ENCODE results near the gene MALRD1.

MALRD1 gene

DNA sequence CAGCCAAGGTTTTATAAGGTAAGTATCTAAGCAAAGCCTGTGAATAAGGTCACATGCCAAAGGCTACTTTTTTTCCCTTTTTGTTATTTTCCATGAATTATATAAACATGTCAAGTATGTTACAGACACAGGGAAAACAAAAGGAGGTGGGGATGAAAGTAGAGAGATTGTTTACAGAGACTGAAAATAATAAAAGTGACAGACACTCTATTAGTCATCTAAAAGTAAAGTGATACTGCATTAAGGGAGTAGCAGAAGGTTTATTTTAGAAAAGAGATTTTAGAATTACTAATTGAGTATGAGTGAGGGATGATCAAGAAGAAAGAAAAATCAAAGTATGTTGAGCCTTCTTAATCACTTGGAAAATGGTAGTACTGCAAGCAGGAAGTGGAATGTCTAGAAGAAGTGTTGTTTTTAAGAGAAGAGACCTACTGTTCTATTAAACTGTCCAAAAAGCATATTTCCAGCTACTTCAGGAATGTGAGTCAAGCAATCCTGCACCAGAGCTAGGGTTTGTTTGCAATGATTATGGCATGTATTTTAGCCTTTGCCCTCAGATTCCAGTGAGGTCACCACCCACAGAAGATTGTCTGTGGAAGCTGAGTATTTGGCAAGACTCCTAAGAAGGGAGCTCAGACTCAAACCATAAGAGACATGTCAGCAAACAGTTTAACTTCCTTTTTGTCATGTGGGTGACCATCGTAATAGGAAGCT, 589.7 kb downstream of the MALRD1 start:
- FAIRE-seq (no peak), DNase-seq (ENCODE audit: low spot score) (peak; percentile 74)

- FAIRE-seq (no peak), DNase-seq (ENCODE audit: low spot score) (no peak)
Observed at GRCh38 chr10:19638896-19639233, 590.3 kb downstream of the MALRD1 start.

DNA sequence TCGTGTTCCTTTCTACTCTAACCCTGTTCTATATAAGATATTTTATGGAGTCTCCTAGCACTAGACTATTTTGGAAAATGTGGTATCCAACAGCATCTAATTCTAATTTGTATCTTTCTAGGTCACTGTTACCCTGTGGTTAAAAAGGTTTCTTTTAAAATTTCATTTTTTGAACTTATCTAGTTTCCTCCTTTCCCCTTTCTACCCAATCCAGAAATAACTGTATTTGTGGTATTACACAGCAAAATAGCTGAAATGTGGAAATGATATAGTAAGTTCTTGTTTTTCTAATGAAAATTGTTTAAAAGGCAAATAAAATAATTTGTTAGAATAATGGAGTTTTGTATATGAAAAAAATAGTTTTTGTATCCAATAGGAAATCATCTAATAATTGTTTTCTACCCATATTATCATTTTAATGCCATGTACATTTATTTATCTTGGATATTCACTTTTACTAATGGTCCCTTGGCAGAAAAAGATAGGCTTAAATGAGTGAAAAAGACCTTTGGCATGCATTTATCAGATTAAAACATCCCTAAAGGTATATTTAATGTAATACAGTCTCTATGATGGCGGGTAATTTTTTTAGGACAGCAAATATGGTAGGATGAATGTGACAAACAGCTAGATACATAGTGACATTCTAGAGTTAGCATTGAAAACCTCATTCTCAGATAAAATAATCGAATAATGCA, 592.1 kb downstream of the MALRD1 start:
- no peak for DNase-seq (ENCODE audit: low spot score)
- FAIRE-seq: no peak

DNA sequence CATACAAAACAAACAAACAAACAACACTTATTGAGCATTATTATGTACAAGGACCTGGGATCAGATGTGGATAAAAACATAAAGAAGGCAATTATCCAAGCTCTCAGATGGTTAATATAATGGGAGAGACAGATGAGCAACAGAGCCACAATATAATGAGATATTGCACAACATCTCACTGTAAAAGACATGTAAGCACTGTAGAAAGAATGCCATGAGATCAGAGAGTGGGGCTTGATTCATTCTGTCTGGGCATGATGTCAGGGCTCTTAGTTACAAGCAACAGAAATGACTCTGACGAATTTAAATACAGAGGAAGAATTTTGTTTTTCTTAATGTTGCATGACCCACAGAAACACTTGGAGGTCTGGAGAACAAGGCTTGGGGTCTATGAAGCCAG, 602.9 kb downstream of the MALRD1 start:
- DNase-seq (ENCODE audit: low spot score) (no peak), FAIRE-seq (no peak)

GRCh38 chr10:19652750-19653149, 604.1 kb downstream of the MALRD1 start:
- no peak for DNase-seq (ENCODE audit: low spot score)
- no peak for FAIRE-seq

DNA sequence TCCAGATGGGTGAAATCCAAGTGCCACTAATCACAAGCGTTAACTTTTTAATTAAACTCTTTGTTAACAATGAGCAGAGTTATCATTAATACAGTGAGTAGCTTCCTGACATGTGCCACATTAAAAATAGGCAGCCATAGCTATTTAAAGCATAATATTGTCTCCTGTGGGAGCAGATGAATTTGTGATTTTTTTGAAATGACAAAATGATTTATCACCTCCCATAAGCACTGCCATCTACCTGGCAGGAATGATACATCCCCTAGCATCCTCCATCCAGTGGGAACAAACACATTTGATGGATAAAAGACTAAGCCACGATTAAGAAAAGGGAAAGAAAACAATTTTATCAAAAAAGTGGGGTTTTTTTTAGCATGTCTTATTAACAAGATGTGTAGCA, 605.3 kb downstream of the MALRD1 start:
- DNase-seq (ENCODE audit: low spot score) (no peak), FAIRE-seq (no peak)

- no peak for FAIRE-seq
- DNase-seq (ENCODE audit: low spot score): peak; percentile 27
Observed at GRCh38 chr10:19654576-19654975, 606.0 kb downstream of the MALRD1 start.

DNA sequence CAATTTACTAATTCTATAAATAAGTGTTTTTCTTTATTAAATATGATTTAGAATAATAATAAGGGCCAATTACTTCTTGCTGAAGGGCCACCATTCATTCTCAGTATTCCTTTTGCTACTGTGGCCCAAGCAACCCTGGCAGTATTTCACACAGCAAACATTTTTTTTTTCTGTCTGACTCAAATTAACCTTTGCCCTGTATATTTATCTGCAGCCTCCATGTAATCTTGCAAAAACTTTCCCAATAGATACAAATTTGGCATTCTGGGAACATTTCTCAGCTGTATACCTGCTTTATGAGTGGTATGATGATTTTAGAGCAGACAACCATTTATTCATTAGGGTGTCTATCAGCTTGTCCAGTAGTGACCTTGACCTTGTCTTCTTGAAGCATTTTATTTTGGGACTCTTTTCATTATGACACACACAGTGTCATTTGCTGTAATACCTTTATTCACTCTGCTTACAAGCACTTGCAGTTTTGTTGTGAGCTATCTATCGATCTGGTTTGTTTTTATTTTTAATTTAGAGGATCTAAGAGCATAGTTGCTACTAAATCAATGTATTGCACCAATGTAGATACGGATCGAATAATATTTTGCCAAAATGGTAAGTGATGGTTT, 607.9 kb downstream of the MALRD1 start:
- FAIRE-seq: no peak
- no peak for DNase-seq (ENCODE audit: low spot score)

DNA sequence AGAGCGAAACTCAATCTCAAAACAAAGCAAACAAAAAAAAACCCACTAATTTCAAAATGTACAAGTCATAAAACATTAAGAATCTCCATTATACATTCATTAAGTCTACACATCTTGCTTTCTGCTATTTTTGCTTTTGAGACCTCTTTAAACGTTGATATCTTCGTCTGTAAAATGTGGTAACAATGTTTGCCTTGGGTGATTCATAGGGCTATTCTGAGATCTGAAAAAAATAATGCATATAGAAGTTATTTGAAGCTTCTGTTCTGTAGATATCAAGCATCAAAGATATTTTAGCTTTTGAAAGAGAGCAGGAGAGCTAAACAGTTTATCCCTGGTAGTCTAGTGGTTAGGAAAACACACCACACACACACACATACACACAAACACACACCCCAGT, 609.5 kb downstream of the MALRD1 start:
- FAIRE-seq: no peak
- DNase-seq (ENCODE audit: low spot score): no peak

DNA sequence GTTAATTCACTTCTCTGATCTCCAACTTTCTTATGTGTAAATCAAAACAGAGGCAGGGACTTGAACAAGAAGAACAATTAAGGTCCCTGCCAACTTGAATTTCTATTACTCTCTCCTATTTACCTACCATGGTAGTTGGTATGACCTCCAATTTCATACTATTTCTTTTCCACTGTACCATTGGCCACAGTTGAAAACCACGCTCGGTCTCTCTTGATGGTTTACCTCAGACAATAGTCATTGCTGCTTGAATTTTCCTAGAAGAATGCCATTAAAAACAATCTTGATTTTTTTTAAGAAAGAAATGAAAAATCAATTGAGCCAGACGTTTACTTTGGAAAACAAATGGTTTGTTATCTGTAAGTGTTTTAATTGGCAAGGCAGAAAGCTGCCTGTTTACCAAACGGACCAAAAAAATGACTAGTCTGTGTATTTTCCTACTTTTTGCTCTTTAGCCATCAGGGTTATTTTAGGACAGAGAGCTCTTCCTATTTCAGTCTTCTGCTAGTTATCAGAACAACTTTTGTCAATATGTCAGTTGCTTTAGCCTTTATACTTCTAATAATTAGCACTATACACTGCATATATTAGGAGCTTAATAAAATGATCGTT, 610.1 kb downstream of the MALRD1 start:
- DNase-seq (ENCODE audit: low spot score) (no peak), FAIRE-seq (no peak)

GRCh38 chr10:19659920-19660655, 611.5 kb downstream of the MALRD1 start:
- DNase-seq (ENCODE audit: low spot score) (peak; percentile 12), FAIRE-seq (no peak)

- DNase-seq (ENCODE audit: low spot score) (no peak), FAIRE-seq (no peak)
Observed at GRCh38 chr10:19663344-19663743, 614.7 kb downstream of the MALRD1 start.

DNA sequence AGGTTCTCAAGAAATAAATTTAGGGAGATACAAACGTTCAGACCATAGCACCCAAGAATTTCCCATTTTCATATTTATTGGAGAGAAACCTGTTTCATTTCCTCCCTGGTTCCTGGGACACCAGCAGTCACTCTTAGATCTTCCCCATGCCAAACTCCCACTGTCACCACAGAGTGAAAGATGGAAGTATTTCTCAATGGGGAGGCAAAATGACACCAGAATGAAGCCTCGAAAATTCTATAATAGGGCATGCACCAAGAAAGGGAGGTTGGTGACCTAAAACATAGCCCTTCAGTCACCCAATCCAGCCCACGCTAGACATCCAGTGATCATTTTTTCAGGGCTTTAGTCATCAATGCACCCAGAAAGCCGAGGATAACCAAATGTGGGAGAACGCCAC, 619.5 kb downstream of the MALRD1 start:
- no peak for FAIRE-seq
- DNase-seq (ENCODE audit: low spot score): no peak

DNA sequence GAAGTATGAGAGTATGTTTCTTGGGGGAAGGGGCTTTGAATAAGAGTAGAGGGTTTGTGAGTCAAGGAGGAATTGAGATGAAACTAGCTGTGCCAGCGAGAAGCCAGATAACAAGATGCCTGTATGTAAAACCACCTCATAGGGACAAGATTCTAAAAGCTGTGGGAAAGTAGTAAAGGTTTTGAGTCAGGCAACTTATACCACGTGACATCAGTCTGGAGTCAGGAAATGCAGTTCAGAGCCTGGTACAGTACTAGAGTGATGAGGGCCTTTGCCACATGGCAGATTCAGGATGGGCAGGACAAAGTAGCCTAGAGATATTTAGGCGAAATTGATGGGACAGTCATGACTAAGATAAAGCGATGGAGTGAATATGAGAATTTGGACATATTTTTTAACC, 627.5 kb downstream of the MALRD1 start:
- FAIRE-seq (no peak), DNase-seq (ENCODE audit: low spot score) (no peak)

DNA sequence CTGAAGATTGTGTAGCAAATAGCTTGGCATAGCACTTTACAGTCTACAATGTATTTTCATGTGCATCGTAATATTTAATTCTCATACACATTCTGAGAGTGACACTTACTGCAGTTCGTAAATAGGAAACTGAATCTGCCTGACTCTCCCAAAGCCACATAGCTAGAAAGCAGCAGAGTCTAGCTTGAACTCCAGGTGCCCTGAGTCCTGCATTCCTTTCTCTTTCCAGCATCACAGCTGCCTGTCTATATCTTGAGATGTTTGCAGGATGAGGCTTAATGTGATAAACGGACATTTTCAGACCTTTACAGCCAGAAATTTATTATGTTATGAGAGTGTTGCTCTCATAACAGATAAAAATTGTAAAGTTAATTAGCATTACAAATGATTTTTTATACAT, 634.8 kb downstream of the MALRD1 start:
- no peak for DNase-seq (ENCODE audit: low spot score)
- no peak for FAIRE-seq

DNA sequence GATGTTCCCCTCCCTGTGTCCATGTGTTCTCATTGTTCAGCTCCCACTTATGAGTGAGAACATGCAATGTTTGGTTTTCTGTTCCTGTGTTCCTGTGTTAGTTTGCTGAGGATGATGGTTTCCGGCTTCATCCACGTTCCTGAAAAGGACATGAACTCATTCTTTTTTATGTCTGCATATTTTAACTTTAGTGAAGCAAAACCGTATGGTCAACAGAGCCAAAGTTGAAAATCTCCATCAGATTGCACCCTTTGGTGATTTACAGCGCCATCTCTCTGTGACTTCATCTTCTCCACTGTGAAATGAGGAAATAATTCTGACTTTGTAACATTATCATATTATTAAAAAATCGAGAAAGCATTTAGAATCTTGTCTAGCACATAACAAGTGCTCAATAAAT, 635.4 kb downstream of the MALRD1 start:
- no peak for FAIRE-seq
- no peak for DNase-seq (ENCODE audit: low spot score)

GRCh38 chr10:19688344-19688743, 639.7 kb downstream of the MALRD1 start:
- FAIRE-seq (no peak), DNase-seq (ENCODE audit: low spot score) (no peak)

DNA sequence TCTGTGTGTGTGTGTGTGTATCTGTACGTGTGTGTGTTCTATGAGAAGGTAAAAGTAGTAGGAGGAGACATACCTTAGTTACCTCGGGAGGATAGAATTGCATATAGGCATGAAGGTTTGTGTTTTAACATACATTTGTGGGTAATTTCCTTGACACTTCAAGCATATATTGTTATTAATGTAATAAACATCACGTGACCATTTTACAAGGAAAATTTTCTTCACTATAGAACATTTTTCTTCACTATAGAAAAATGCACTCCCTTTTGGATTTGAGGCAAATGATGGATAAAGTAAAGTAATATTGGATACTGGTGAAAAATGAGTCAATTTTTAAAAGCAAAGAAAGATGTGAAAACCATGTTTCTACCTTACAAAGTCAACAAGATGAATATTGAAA, 640.6 kb downstream of the MALRD1 start:
- DNase-seq (ENCODE audit: low spot score): no peak
- FAIRE-seq: no peak

- FAIRE-seq: no peak
- DNase-seq (ENCODE audit: low spot score): no peak
Observed at GRCh38 chr10:19699299-19699698, 650.7 kb downstream of the MALRD1 start.

GRCh38 chr10:19701427-19702052, 652.9 kb downstream of the MALRD1 start:
- no peak for FAIRE-seq
- DNase-seq (ENCODE audit: low spot score): no peak

- DNase-seq (ENCODE audit: low spot score) (peak; percentile 65), FAIRE-seq (no peak)
Observed at GRCh38 chr10:19702215-19702614, 653.6 kb downstream of the MALRD1 start.
